GM23338 (cell line): ENCODE data around the gene FBXL20. TPM values are rescaled to one million over a fixed set of nuclear protein-coding genes. Genes with fewer than 3 reads are reported as not detected.

Source experiments
- ATAC-seq: fragments of 200-7000 bp; cut with Tn5 transposase; 3 replicates; pipeline ENCODE4 v1.9.1; 2020
- DNase-seq: peaks from one replicate; pipeline ENCODE4 v3.0.0-alpha.2; 2015; ENCODE audit warnings: low spot score
- H2AFZ ChIP-seq: fragments of 200-600 bp; sonication (generic); 2 replicates; pipeline ENCODE4 v1.8.0; 2016; ENCODE audit warnings: antibody characterized with exemption, mild to moderate bottlenecking, moderate library complexity
- H3F3A ChIP-seq: fragments of 200-600 bp; sonication (generic); replicated peaks from 2 replicates; pipeline ENCODE4 v1.8.0; 2017; ENCODE audit warnings: antibody characterized with exemption, mixed run types, low read depth
- H3K27ac ChIP-seq: fragments of 200-600 bp; sonication (generic); 2 replicates; pipeline ENCODE4 v1.6.1; 2016; ENCODE audit warnings: low read depth
- H3K27me3 ChIP-seq: fragments of 200-600 bp; sonication (generic); 2 replicates; pipeline ENCODE4 v1.8.0; 2016; ENCODE audit warnings: mild to moderate bottlenecking, mixed run types, moderate library complexity; ENCODE audit not compliant: insufficient read depth
- H3K36me3 ChIP-seq: fragments of 200-600 bp; sonication (generic); 2 replicates; pipeline ENCODE4 v1.8.0; 2016; ENCODE audit warnings: mild to moderate bottlenecking; ENCODE audit not compliant: insufficient read depth
- H3K4me1 ChIP-seq: fragments of 200-600 bp; sonication (generic); 2 replicates; pipeline ENCODE4 v1.8.0; 2016; ENCODE audit warnings: mild to moderate bottlenecking, moderate library complexity; ENCODE audit not compliant: insufficient read depth
- H3K4me2 ChIP-seq: fragments of 200-600 bp; sonication (generic); 2 replicates; pipeline ENCODE4 v1.7.1; 2017; ENCODE audit warnings: mixed run types
- H3K4me3 ChIP-seq: fragments of 200-600 bp; sonication (generic); 2 replicates; pipeline ENCODE4 v1.6.1; 2016; ENCODE audit warnings: mixed run types
- H3K79me2 ChIP-seq: fragments of 200-600 bp; sonication (generic); replicated peaks from 2 replicates; pipeline ENCODE4 v1.8.0; 2017; ENCODE audit warnings: mild to moderate bottlenecking; ENCODE audit not compliant: insufficient read depth
- H3K9me2 ChIP-seq: fragments of 200-600 bp; sonication (generic); 2 replicates; pipeline ENCODE4 v1.8.0; 2017; ENCODE audit not compliant: insufficient read depth
- H4K20me1 ChIP-seq: fragments of 200-600 bp; sonication (generic); replicated peaks from 2 replicates; pipeline ENCODE4 v1.8.0; 2017; ENCODE audit warnings: mild to moderate bottlenecking; ENCODE audit not compliant: insufficient read depth
- H3K27ac Mint-ChIP-seq: 2 replicates; pipeline ENCODE4 v1.8.0; 2020; ENCODE audit warnings: inconsistent platforms, mild to moderate bottlenecking, moderate library complexity, mixed read lengths
- H3K27me3 Mint-ChIP-seq: 3 replicates; pipeline ENCODE4 v1.8.0; 2022; ENCODE audit warnings: low read depth, mild to moderate bottlenecking, moderate library complexity, mixed read lengths, inconsistent platforms; ENCODE audit not compliant: insufficient read depth, poor library complexity
- H3K36me3 Mint-ChIP-seq: 3 replicates; pipeline ENCODE4 v1.8.0; 2021; ENCODE audit warnings: low read depth, mild to moderate bottlenecking, inconsistent platforms, moderate library complexity, mixed read lengths
- H3K4me1 Mint-ChIP-seq: 3 replicates; pipeline ENCODE4 v1.8.0; 2020; ENCODE audit warnings: mild to moderate bottlenecking, inconsistent platforms, mixed read lengths
- H3K4me3 Mint-ChIP-seq: 3 replicates; pipeline ENCODE4 v1.8.0; 2021; ENCODE audit warnings: moderate library complexity, mild to moderate bottlenecking, inconsistent platforms, mixed read lengths
- H3K9me3 Mint-ChIP-seq: 3 replicates; pipeline ENCODE4 v1.8.0; 2020; ENCODE audit warnings: moderate library complexity, mild to moderate bottlenecking, inconsistent platforms, mixed read lengths
- CREB1 ChIP-seq: fragments of 250-450 bp; sonication (Bioruptor Pico); IDR thresholded peaks from 2 replicates; pipeline ENCODE4 v1.5.0; 2020; ENCODE audit warnings: low read depth, mild to moderate bottlenecking, moderate library complexity
- EZH2 ChIP-seq: fragments of 200-600 bp; sonication (generic); IDR thresholded peaks from one replicate; pipeline ENCODE4 v1.8.0; 2017; ENCODE audit warnings: antibody characterized with exemption, mild to moderate bottlenecking, low read depth; ENCODE audit not compliant: unreplicated experiment
- EZH2phosphoT487 ChIP-seq: fragments of 200-600 bp; sonication (generic); IDR thresholded peaks from one replicate; pipeline ENCODE4 v1.8.1; 2018; ENCODE audit warnings: antibody characterized with exemption; ENCODE audit not compliant: unreplicated experiment
- JUNB ChIP-seq: IDR thresholded peaks from one replicate; pipeline ENCODE4 v1.6.1; 2016; ENCODE audit warnings: antibody characterized with exemption; ENCODE audit not compliant: unreplicated experiment
- NANOG ChIP-seq: IDR thresholded peaks from 2 replicates; pipeline ENCODE4 v1.6.1; 2016; ENCODE audit warnings: antibody characterized with exemption, borderline replicate concordance
- POLR2AphosphoS5 ChIP-seq: IDR thresholded peaks from 2 replicates; pipeline ENCODE4 v1.6.1; 2016; ENCODE audit warnings: antibody characterized with exemption, low read depth
- STAT1 ChIP-seq: IDR thresholded peaks from one replicate; pipeline ENCODE4 v1.6.1; 2016; ENCODE audit warnings: antibody characterized with exemption; ENCODE audit not compliant: unreplicated experiment
- ZNF114 ChIP-seq: fragments of 250-450 bp; sonication (Bioruptor Pico); IDR thresholded peaks from 2 replicates; pipeline ENCODE4 v1.5.0; 2020; ENCODE audit warnings: mild to moderate bottlenecking, moderate library complexity
- ZNF331 ChIP-seq: fragments of 250-450 bp; sonication (Bioruptor Pico); IDR thresholded peaks from 2 replicates; pipeline ENCODE4 v1.5.0; 2020; ENCODE audit warnings: low read depth, mild to moderate bottlenecking, moderate library complexity
- polyA plus RNA-seq: library from polyadenylated mRNA; unstranded; fragments of >200 nt; fragmentation: Nextera tagmentation; extraction: Ambion mirVana; gene quantifications from 2 replicates; pipeline ENCODE4 v1.2.1, GENCODE V29; 2016
- total RNA-seq: library from RNA; depleted of rRNA; stranded (reverse); fragments of >200 nt; shearing (Covaris generic); gene quantifications from 2 replicates; pipeline ENCODE4 v1.2.3, GENCODE V29; 2014
- TF ChIP-seq, protein P1 (sequence below): IDR thresholded peaks from one replicate; pipeline ENCODE4 v1.6.1; 2018; ENCODE audit warnings: antibody characterized with exemption; ENCODE audit not compliant: unreplicated experiment
- TF ChIP-seq, protein P2 (sequence below), 2 experiments: fragments of 200-600 bp in 1 of 2; sonication (generic) in 1 of 2; conservative IDR thresholded peaks; 2 replicates each; pipeline versions ENCODE4 v1.5.1 to v1.6.1; 2016 to 2017; ENCODE audit warnings: antibody characterized with exemption in 2 of 2, low read depth in 2 of 2, mild to moderate bottlenecking in 2 of 2, moderate library complexity in 1 of 2
- TF ChIP-seq, protein P3 (sequence below): IDR thresholded peaks from 2 replicates; pipeline ENCODE4 v1.6.1; 2016; ENCODE audit warnings: antibody characterized with exemption

The FBXL20 gene
- total and polyA plus RNA-seq, 2 experiments from 2014 or later, result 2.9 to 6.9 TPM

DNA sequence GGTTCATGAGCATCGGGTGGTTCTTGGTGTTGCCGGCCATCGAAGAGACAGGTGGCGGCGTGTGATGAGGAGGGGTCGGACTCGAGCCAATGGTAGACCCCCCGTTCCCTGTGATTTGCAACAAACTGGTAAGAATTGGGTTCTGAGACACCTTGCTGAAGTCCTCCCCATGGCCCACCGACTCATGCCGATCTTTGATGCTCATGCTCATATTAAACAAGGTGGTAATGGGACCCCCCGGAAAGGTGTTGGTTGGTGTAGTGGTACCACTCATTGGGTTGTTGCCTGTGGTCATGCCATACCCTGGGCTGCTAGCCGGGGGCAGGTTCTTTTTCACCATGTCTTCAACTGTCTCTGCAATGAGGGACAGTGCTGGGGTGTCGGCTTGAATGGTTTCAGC, 8.9 kb upstream of the FBXL20 start (continued):
- TF ChIP-seq, protein P1, sequence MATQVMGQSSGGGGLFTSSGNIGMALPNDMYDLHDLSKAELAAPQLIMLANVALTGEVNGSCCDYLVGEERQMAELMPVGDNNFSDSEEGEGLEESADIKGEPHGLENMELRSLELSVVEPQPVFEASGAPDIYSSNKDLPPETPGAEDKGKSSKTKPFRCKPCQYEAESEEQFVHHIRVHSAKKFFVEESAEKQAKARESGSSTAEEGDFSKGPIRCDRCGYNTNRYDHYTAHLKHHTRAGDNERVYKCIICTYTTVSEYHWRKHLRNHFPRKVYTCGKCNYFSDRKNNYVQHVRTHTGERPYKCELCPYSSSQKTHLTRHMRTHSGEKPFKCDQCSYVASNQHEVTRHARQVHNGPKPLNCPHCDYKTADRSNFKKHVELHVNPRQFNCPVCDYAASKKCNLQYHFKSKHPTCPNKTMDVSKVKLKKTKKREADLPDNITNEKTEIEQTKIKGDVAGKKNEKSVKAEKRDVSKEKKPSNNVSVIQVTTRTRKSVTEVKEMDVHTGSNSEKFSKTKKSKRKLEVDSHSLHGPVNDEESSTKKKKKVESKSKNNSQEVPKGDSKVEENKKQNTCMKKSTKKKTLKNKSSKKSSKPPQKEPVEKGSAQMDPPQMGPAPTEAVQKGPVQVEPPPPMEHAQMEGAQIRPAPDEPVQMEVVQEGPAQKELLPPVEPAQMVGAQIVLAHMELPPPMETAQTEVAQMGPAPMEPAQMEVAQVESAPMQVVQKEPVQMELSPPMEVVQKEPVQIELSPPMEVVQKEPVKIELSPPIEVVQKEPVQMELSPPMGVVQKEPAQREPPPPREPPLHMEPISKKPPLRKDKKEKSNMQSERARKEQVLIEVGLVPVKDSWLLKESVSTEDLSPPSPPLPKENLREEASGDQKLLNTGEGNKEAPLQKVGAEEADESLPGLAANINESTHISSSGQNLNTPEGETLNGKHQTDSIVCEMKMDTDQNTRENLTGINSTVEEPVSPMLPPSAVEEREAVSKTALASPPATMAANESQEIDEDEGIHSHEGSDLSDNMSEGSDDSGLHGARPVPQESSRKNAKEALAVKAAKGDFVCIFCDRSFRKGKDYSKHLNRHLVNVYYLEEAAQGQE, result no peak
- no peak for TF ChIP-seq EZH2phosphoT487
- no peak for TF ChIP-seq ZNF114 (CRISPR knock-in tag)
- TF ChIP-seq, protein P2, sequence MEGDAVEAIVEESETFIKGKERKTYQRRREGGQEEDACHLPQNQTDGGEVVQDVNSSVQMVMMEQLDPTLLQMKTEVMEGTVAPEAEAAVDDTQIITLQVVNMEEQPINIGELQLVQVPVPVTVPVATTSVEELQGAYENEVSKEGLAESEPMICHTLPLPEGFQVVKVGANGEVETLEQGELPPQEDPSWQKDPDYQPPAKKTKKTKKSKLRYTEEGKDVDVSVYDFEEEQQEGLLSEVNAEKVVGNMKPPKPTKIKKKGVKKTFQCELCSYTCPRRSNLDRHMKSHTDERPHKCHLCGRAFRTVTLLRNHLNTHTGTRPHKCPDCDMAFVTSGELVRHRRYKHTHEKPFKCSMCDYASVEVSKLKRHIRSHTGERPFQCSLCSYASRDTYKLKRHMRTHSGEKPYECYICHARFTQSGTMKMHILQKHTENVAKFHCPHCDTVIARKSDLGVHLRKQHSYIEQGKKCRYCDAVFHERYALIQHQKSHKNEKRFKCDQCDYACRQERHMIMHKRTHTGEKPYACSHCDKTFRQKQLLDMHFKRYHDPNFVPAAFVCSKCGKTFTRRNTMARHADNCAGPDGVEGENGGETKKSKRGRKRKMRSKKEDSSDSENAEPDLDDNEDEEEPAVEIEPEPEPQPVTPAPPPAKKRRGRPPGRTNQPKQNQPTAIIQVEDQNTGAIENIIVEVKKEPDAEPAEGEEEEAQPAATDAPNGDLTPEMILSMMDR (conservative IDR thresholded peaks at IDR 0.05; ENCODE audit: low read depth in 2 of 2), result no peak
- TF ChIP-seq STAT1, result no peak
- TF ChIP-seq ZNF331 (CRISPR knock-in tag), result no peak
- no peak for TF ChIP-seq POLR2AphosphoS5
- TF ChIP-seq CREB1 (CRISPR knock-in tag), result no peak
- no peak for TF ChIP-seq EZH2
- TF ChIP-seq JUNB, result no peak
- TF ChIP-seq, protein P3, sequence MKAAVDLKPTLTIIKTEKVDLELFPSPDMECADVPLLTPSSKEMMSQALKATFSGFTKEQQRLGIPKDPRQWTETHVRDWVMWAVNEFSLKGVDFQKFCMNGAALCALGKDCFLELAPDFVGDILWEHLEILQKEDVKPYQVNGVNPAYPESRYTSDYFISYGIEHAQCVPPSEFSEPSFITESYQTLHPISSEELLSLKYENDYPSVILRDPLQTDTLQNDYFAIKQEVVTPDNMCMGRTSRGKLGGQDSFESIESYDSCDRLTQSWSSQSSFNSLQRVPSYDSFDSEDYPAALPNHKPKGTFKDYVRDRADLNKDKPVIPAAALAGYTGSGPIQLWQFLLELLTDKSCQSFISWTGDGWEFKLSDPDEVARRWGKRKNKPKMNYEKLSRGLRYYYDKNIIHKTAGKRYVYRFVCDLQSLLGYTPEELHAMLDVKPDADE, result no peak

DNA sequence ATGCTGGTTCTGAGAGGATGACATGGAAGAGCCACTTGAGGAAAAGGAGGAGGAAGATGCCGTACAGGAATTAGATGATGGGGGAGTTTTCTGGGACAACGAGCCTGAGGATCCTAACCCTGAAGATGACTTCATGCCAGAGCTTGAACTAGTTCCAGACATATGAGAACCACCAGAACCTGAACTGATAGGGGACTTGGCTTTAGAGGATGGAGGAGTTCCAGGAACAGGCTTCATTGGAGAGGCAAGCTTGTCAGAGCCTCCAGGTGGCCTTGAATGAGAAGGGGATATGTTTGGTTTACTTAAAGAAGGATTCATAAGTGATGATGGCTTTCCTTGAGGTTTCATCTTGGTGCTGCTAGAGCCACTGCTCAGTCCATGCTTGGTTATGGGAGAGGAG, 6.9 kb upstream of the FBXL20 start:
- TF ChIP-seq CREB1 (CRISPR knock-in tag), result no peak
- TF ChIP-seq ZNF331 (CRISPR knock-in tag), result no peak
- no peak for TF ChIP-seq POLR2AphosphoS5
- no peak for TF ChIP-seq ZNF114 (CRISPR knock-in tag)
- no peak for TF ChIP-seq NANOG
- no peak for TF ChIP-seq JUNB
- Histone ChIP-seq H3K79me2 (no peaks in the 10 kb centered on the region), H3F3A (no peaks in the 10 kb centered on the region; the same call in 1 of the 2 replicates), H4K20me1 (peaks cover 16% of the 10 kb centered on the region), H3K36me3 (peaks cover 39% of the 10 kb centered on the region), H2AFZ (no peak overlapping the region), H3K4me1 (no peaks in the 10 kb centered on the region), H3K27me3 (no peaks in the 10 kb centered on the region), H3K9me2 (no peaks in the 10 kb centered on the region), H3K4me3 (no peak overlapping the region), H3K4me2 (no peak overlapping the region), H3K27ac (no peak overlapping the region)
- DNase-seq (no peak), ATAC-seq (no peak)
- no peaks in the 10 kb centered on the region; the same call in 2 of the 3 replicates for H3K9me3 Mint-ChIP-seq
- no peak overlapping the region; the same call in 2 of the 3 replicates for H3K4me3 Mint-ChIP-seq
- peaks cover 6% of the 10 kb centered on the region for H3K4me1 Mint-ChIP-seq
- H3K36me3 Mint-ChIP-seq, result peaks cover 55% of the 10 kb centered on the region
- peaks cover 4% of the 10 kb centered on the region for H3K27me3 Mint-ChIP-seq
- H3K27ac Mint-ChIP-seq, result no peak overlapping the region
